Measurements from ENCODE around the gene MORN3. TPM values are rescaled to one million over a fixed set of nuclear protein-coding genes. Genes with fewer than 3 reads are reported as not detected.
"Not testable (repeated sequence)": the region's sequence is repeated elsewhere in the genome, so short reads cannot be mapped to it uniquely, and the experiment has no call there.

MORN3 gene
- total and polyA plus RNA-seq, 2 donors (not counting 1 experiment from before 2014, with no cell fraction given), result 0.22 to 1.3 TPM

GRCh38 chr12:121702944-121703343 is 33.5 kb upstream of the MORN3 start:
- ChIA-PET CTCF (interaction anchor here (0.8 to 8.4 kb wide), 3 partner anchors 72 to 93 kb away, joined by 3 to 75 read pairs (median 3); no protein-coding TSS in a partner anchor), POLR2A (no interaction called here)
- H3K79me2 ChIP-seq (ENCODE audit: control insufficient read depth, insufficient read depth, low read length), result no peaks in the 10 kb centered on the region
- no peaks in the 10 kb centered on the region for H3K27me3 ChIP-seq (replicated peaks in 1 of 4; ENCODE audit: control extremely low read depth in 1 of 4, control insufficient read depth in 3 of 4, insufficient read depth in 4 of 4, low read length in 3 of 4)
- TF ChIP-seq EZH2 (IDR thresholded peaks at IDR 0.05; ENCODE audit: borderline replicate concordance, insufficient read depth, low read depth, low read length, poor library complexity, severe bottlenecking) (no peak), CTCF (IDR thresholded peaks at IDR 0.05) (no peak)
- H4K20me1 ChIP-seq (ENCODE audit: control insufficient read depth, insufficient read depth, low read length, poor library complexity, severe bottlenecking), result no peaks in the 10 kb centered on the region
- Mint-ChIP-seq H3K9me3 (ENCODE audit: insufficient read depth) (no peaks in the 10 kb centered on the region), H3K4me3 (no peak overlapping the region), H3K27ac (no peak overlapping the region), H3K27me3 (no peaks in the 10 kb centered on the region), H3K4me1 (no peaks in the 10 kb centered on the region)
- H3K9ac ChIP-seq (ENCODE audit: low read length), result no peak overlapping the region
- peaks cover 0 to 5% (median 0%) of the 10 kb centered on the region in 3 donors for H3K9me3 ChIP-seq (ENCODE audit: control extremely low read depth in 1 of 3, control insufficient read depth in 2 of 3, insufficient read depth in 1 of 3, low read length in 2 of 3)
- H3K4me2 ChIP-seq (replicated peaks; ENCODE audit: low read depth, low read length, poor library complexity, severe bottlenecking), result no peak overlapping the region
- 96% methylated on average over 6 of the region's 6 CpGs for WGBS (ENCODE audit: insufficient coverage)
- H2AFZ ChIP-seq (ENCODE audit: insufficient read depth, low read depth, low read length, poor library complexity, severe bottlenecking), result no peak overlapping the region
- intact Hi-C loops (cut with micrococcal nuclease), result no loop called here
- H3K4me1 ChIP-seq (ENCODE audit: control insufficient read depth in 2 of 2, insufficient read depth in 2 of 2, low read length in 2 of 2), result no peaks in the 10 kb centered on the region
- H3K27ac ChIP-seq (ENCODE audit: low read length in 2 of 2), result no peak overlapping the region
- ATAC-seq (ENCODE audit: low read depth) (no peak), DNase-seq (no peak)
- no peak overlapping the region for H3K4me3 ChIP-seq (ENCODE audit: control extremely low read depth in 1 of 5, extremely low read depth in 1 of 5, insufficient read depth in 1 of 5, low read depth in 2 of 5, low read length in 4 of 5)
- H3K36me3 ChIP-seq (replicated peaks in 1 of 2; ENCODE audit: control extremely low read depth in 1 of 2, control insufficient read depth in 1 of 2, extremely low read depth in 1 of 2, insufficient read depth in 2 of 2, low read length in 1 of 2), result no peaks in the 10 kb centered on the region

GRCh38 chr12:121701667-121702277 is 32.3 kb upstream of the MORN3 start:
- peaks cover 2% of the 10 kb centered on the region for H3K4me1 Mint-ChIP-seq
- ChIA-PET CTCF (interaction anchor here (0.6 to 14.0 kb wide), 5 partner anchors 11 to 93 kb away, joined by 3 to 155 read pairs (median 4); partner anchors contain the start of genes RHOF and TMEM120B), POLR2A (interaction anchor here (0.6 kb wide), 1 partner anchor 82 kb away, joined by 3 read pairs; no protein-coding TSS in a partner anchor)
- H3K4me3 ChIP-seq (ENCODE audit: control extremely low read depth in 1 of 5, extremely low read depth in 1 of 5, insufficient read depth in 1 of 5, low read depth in 2 of 5, low read length in 4 of 5), result no peak overlapping the region
- peaks cover 0 to 5% (median 0%) of the 10 kb centered on the region in 3 donors for H3K9me3 ChIP-seq (ENCODE audit: control extremely low read depth in 1 of 3, control insufficient read depth in 2 of 3, insufficient read depth in 1 of 3, low read length in 2 of 3)
- no peak overlapping the region for H2AFZ ChIP-seq (ENCODE audit: insufficient read depth, low read depth, low read length, poor library complexity, severe bottlenecking)
- H3K27ac Mint-ChIP-seq, result no peak overlapping the region
- H3K27me3 ChIP-seq (replicated peaks in 1 of 4; ENCODE audit: control extremely low read depth in 1 of 4, control insufficient read depth in 3 of 4, insufficient read depth in 4 of 4, low read length in 3 of 4), result no peaks in the 10 kb centered on the region
- H3K9ac ChIP-seq (ENCODE audit: low read length), result no peak overlapping the region
- no peak overlapping the region for H3K4me3 Mint-ChIP-seq
- TF ChIP-seq CTCF (IDR thresholded peaks at IDR 0.05) (no peak), EZH2 (IDR thresholded peaks at IDR 0.05; ENCODE audit: borderline replicate concordance, insufficient read depth, low read depth, low read length, poor library complexity, severe bottlenecking) (no peak)
- WGBS (ENCODE audit: insufficient coverage), result 100% methylated on average over 2 of the region's 3 CpGs
- ATAC-seq (ENCODE audit: low read depth), result no peak
- H3K36me3 ChIP-seq (replicated peaks in 1 of 2; ENCODE audit: control extremely low read depth in 1 of 2, control insufficient read depth in 1 of 2, extremely low read depth in 1 of 2, insufficient read depth in 2 of 2, low read length in 1 of 2), result no peaks in the 10 kb centered on the region
- H3K9me3 Mint-ChIP-seq (ENCODE audit: insufficient read depth), result no peaks in the 10 kb centered on the region
- H4K20me1 ChIP-seq (ENCODE audit: control insufficient read depth, insufficient read depth, low read length, poor library complexity, severe bottlenecking), result no peaks in the 10 kb centered on the region
- intact Hi-C loops (cut with micrococcal nuclease), result no loop called here
- no peaks in the 10 kb centered on the region for H3K27me3 Mint-ChIP-seq
- H3K4me2 ChIP-seq (replicated peaks; ENCODE audit: low read depth, low read length, poor library complexity, severe bottlenecking), result no peak overlapping the region
- H3K27ac ChIP-seq (ENCODE audit: low read length in 2 of 2), result no peak overlapping the region
- H3K79me2 ChIP-seq (ENCODE audit: control insufficient read depth, insufficient read depth, low read length), result no peaks in the 10 kb centered on the region
- no peak for DNase-seq
- H3K4me1 ChIP-seq (ENCODE audit: control insufficient read depth in 2 of 2, insufficient read depth in 2 of 2, low read length in 2 of 2), result peaks cover 0 to 4% of the 10 kb centered on the region in 2 donors

- not testable (repeated sequence) for ATAC-seq (ENCODE audit: low read depth); H4K20me1 ChIP-seq (ENCODE audit: control insufficient read depth, insufficient read depth, low read length, poor library complexity, severe bottlenecking); H3K79me2 ChIP-seq (ENCODE audit: control insufficient read depth, insufficient read depth, low read length); H3K9ac ChIP-seq (ENCODE audit: low read length); H3K36me3 ChIP-seq (replicated peaks in 1 of 2; ENCODE audit: control extremely low read depth in 1 of 2, control insufficient read depth in 1 of 2, extremely low read depth in 1 of 2, insufficient read depth in 2 of 2, low read length in 1 of 2); H3K4me1 Mint-ChIP-seq; H3K27ac Mint-ChIP-seq; H2AFZ ChIP-seq (ENCODE audit: insufficient read depth, low read depth, low read length, poor library complexity, severe bottlenecking); H3K9me3 ChIP-seq (ENCODE audit: control extremely low read depth in 1 of 3, control insufficient read depth in 2 of 3, insufficient read depth in 1 of 3, low read length in 2 of 3); DNase-seq; H3K27me3 ChIP-seq (replicated peaks in 1 of 4; ENCODE audit: control extremely low read depth in 1 of 4, control insufficient read depth in 3 of 4, insufficient read depth in 4 of 4, low read length in 3 of 4); H3K9me3 Mint-ChIP-seq (ENCODE audit: insufficient read depth); H3K4me3 Mint-ChIP-seq; H3K4me2 ChIP-seq (replicated peaks; ENCODE audit: low read depth, low read length, poor library complexity, severe bottlenecking); H3K27ac ChIP-seq (ENCODE audit: low read length in 2 of 2); H3K27me3 Mint-ChIP-seq; H3K4me1 ChIP-seq (ENCODE audit: control insufficient read depth in 2 of 2, insufficient read depth in 2 of 2, low read length in 2 of 2); H3K4me3 ChIP-seq (ENCODE audit: control extremely low read depth in 1 of 5, extremely low read depth in 1 of 5, insufficient read depth in 1 of 5, low read depth in 2 of 5, low read length in 4 of 5)
- 100% methylated on average over 4 of the region's 6 CpGs for WGBS (ENCODE audit: insufficient coverage)
- CTCF ChIA-PET, result interaction anchor here (1.0 to 14.0 kb wide), 10 partner anchors 9 to 190 kb away, joined by 3 to 155 read pairs (median 3); partner anchors contain the start of genes PSMD9, RHOF and TMEM120B
- POLR2A ChIA-PET, result interaction anchor here (0.7 kb wide), 3 partner anchors 93 to 271 kb away, joined by 3 to 7 read pairs (median 3); no protein-coding TSS in a partner anchor
- intact Hi-C loops (cut with micrococcal nuclease), result loop anchor here (1.0 kb wide), 4 partner anchors 14 to 196 kb away; partner anchors contain the start of gene TMEM120B
These were observed 28.4 kb upstream of the MORN3 start for GRCh38 chr12:121697861-121698260.

Measured in B cell (primary cell).